Measurements from ENCODE around the gene CCR5.
"Not testable (repeated sequence)": the region's sequence is repeated elsewhere in the genome, so short reads cannot be mapped to it uniquely, and the experiment has no call there.

The CCR5 gene

GRCh38 chr3:46370839-46371518 lies at the start of gene CCR5:
CCR5 (plus strand) TSS chr3:46370946; CDS start chr3:46372903, 1,957 bp downstream.
- DNase-seq (ENCODE audit: low read depth) = peak; percentile 10

- DNase-seq (ENCODE audit: low read depth) = no peak
Observed at GRCh38 chr3:46321461-46322104, 49.2 kb upstream of the CCR5 start.

- DNase-seq (ENCODE audit: low read depth) = no peak
Observed at GRCh38 chr3:46324036-46324435, 46.7 kb upstream of the CCR5 start.

- DNase-seq (ENCODE audit: low read depth) = no peak
Observed at GRCh38 chr3:46325645-46326300, 45.0 kb upstream of the CCR5 start.

GRCh38 chr3:46330676-46331075 lies 40.1 kb upstream of the CCR5 start:
- not testable (repeated sequence) for DNase-seq (ENCODE audit: low read depth)

GRCh38 chr3:46334741-46335478 lies 35.8 kb upstream of the CCR5 start:
- DNase-seq (ENCODE audit: low read depth) = peak; percentile 70

GRCh38 chr3:46335541-46335940 lies 35.2 kb upstream of the CCR5 start:
- no peak for DNase-seq (ENCODE audit: low read depth)

GRCh38 chr3:46337911-46338310 lies 32.8 kb upstream of the CCR5 start:
- no peak for DNase-seq (ENCODE audit: low read depth)

GRCh38 chr3:46338840-46339239 lies 31.9 kb upstream of the CCR5 start:
- no peak for DNase-seq (ENCODE audit: low read depth)

GRCh38 chr3:46344476-46344875 lies 26.3 kb upstream of the CCR5 start:
- no peak for DNase-seq (ENCODE audit: low read depth)

- no peak for DNase-seq (ENCODE audit: low read depth)
Observed at GRCh38 chr3:46348823-46349482, 21.8 kb upstream of the CCR5 start.

GRCh38 chr3:46349484-46350261 lies 21.1 kb upstream of the CCR5 start:
- DNase-seq (ENCODE audit: low read depth) = no peak

- no peak for DNase-seq (ENCODE audit: low read depth)
Observed at GRCh38 chr3:46350262-46350565, 20.5 kb upstream of the CCR5 start.

- DNase-seq (ENCODE audit: low read depth) = no peak
Observed at GRCh38 chr3:46351646-46352045, 19.1 kb upstream of the CCR5 start.

- DNase-seq (ENCODE audit: low read depth) = no peak
Observed at GRCh38 chr3:46353090-46353489, 17.7 kb upstream of the CCR5 start.

GRCh38 chr3:46353647-46354410 lies 16.9 kb upstream of the CCR5 start, which contains the start of gene CCR2:
CCR2 (plus strand) TSS chr3:46354111; CDS start chr3:46357528, 3,417 bp downstream.
- DNase-seq (ENCODE audit: low read depth) = peak; percentile 72

GRCh38 chr3:46354478-46354877 lies 16.3 kb upstream of the CCR5 start:
- DNase-seq (ENCODE audit: low read depth) = no peak

- DNase-seq (ENCODE audit: low read depth) = no peak
Observed at GRCh38 chr3:46354984-46355383, 15.8 kb upstream of the CCR5 start.

- no peak for DNase-seq (ENCODE audit: low read depth)
Observed at GRCh38 chr3:46356276-46356675, 14.5 kb upstream of the CCR5 start.

- DNase-seq (ENCODE audit: low read depth) = no peak
Observed at GRCh38 chr3:46356909-46357308, 13.8 kb upstream of the CCR5 start.

- DNase-seq (ENCODE audit: low read depth) = no peak
Observed at GRCh38 chr3:46358466-46358865, 12.3 kb upstream of the CCR5 start.

Data from amniotic epithelial cell (primary cell).